K562 (cell line): ENCODE results near the gene ZNF213. TPM values are rescaled to one million over a fixed set of nuclear protein-coding genes. Genes with fewer than 3 reads are reported as not detected.

Source experiments
- ATAC-seq: fragments of 200-7000 bp; cut with Tn5 transposase; 3 replicates; pipeline ENCODE4 v1.9.1; 2020; ENCODE audit warnings: moderate library complexity
- BruUV-seq: library from RNA; stranded (reverse); fragments of 400-500 nt; replicated peaks from 2 replicates; lab custom pipeline; 2021; lab: Mats Ljungman, UMichigan
- CTCF ChIA-PET: fragments of 300-600 bp; formaldehyde crosslinking; extraction: SDS; loops from one replicate; lab custom pipeline; 2021; ENCODE audit warnings: low intra/inter-chr PET ratio; lab: Yijun Ruan, JAX
- POLR2A ChIA-PET: fragments of 300-600, 350-650 bp; sonication (Branson Sonifier 250); formaldehyde crosslinking; extraction: SDS; loops from one replicate; lab custom pipeline; 2021; ENCODE audit warnings: antibody characterized with exemption, inconsistent platforms; lab: Yijun Ruan, JAX
- DNase-seq, 4 experiments: peaks; one replicate each; pipeline versions ENCODE4 v3.0.0 to v3.0.0-alpha.2; 2011 to 2018; ENCODE audit warnings: low spot score in 3 of 4, mixed read lengths in 3 of 4; ENCODE audit errors: extremely low read depth in 1 of 4
- FAIRE-seq: peaks from 2 replicates; lab custom pipeline; 2011; peaks lifted over from hg19 to GRCh38; lab: Jason Lieb, UNC
- H2AFZ ChIP-seq: 2 replicates; pipeline ENCODE4 v1.6.0; 2011; ENCODE audit warnings: low read depth, low read length, control low read depth, inconsistent platforms
- H3K27ac ChIP-seq: fragments of 200-600 bp; 3 replicates; pipeline ENCODE4 v1.8.0; 2011; ENCODE audit warnings: low read depth, mild to moderate bottlenecking, control low read depth, inconsistent platforms, low read length, moderate library complexity, mixed read lengths; ENCODE audit errors: extremely low read depth
- H3K27me3 ChIP-seq, 2 experiments: fragments of 300-600 bp in 1 of 2; 2 replicates in 1 of 2; 3 replicates in 1 of 2; pipeline versions ENCODE4 v1.6.0 to v1.8.0; 2011; ENCODE audit warnings: inconsistent platforms in 2 of 2, low read length in 2 of 2, mild to moderate bottlenecking in 1 of 2, mixed read lengths in 1 of 2, moderate library complexity in 1 of 2; ENCODE audit not compliant: control insufficient read depth in 2 of 2, insufficient read depth in 2 of 2
- H3K36me3 ChIP-seq: fragments of 300-600 bp; 3 replicates; pipeline ENCODE4 v1.8.0; 2011; ENCODE audit warnings: mild to moderate bottlenecking, low read length, inconsistent platforms; ENCODE audit not compliant: control insufficient read depth, insufficient read depth
- H3K4me1 ChIP-seq, 2 experiments: fragments of 200-600 bp in 1 of 2; replicated peaks in 1 of 2; 2 replicates in 1 of 2; 3 replicates in 1 of 2; pipeline versions ENCODE4 v1.5.1 to v1.8.0; 2011; ENCODE audit warnings: inconsistent platforms in 2 of 2, low read length in 2 of 2, mild to moderate bottlenecking in 1 of 2, mixed read lengths in 1 of 2, moderate library complexity in 1 of 2; ENCODE audit not compliant: control insufficient read depth in 2 of 2, insufficient read depth in 2 of 2
- H3K4me2 ChIP-seq: 2 replicates; pipeline ENCODE4 v1.6.1; 2011; ENCODE audit warnings: low read length, control low read depth, inconsistent platforms, mixed read lengths; ENCODE audit not compliant: insufficient read depth
- H3K4me3 ChIP-seq: fragments of 200-600 bp; sonication (generic), shearing (Covaris generic); 2 replicates; pipeline ENCODE4 v1.5.1; 2016; ENCODE audit warnings: control low read depth, inconsistent platforms
- H3K79me2 ChIP-seq: fragments of 200-600 bp; 3 replicates; pipeline ENCODE4 v1.8.0; 2011; ENCODE audit warnings: low read length, inconsistent platforms; ENCODE audit not compliant: control insufficient read depth, insufficient read depth
- H3K9ac ChIP-seq, 2 experiments: 2 replicates each; pipeline versions ENCODE4 v1.6.0 to v1.6.1; 2011; ENCODE audit warnings: low read depth in 2 of 2, low read length in 2 of 2, control low read depth in 1 of 2, inconsistent platforms in 1 of 2, mild to moderate bottlenecking in 1 of 2, mixed read lengths in 1 of 2; ENCODE audit not compliant: insufficient read depth in 1 of 2
- H3K9me1 ChIP-seq: one replicate; pipeline ENCODE4 v1.6.0; 2011; ENCODE audit warnings: inconsistent platforms, mild to moderate bottlenecking, low read length, moderate library complexity; ENCODE audit not compliant: control insufficient read depth, insufficient read depth
- H3K9me3 ChIP-seq: replicated peaks from 2 replicates; pipeline ENCODE4 v1.5.1; 2011; ENCODE audit warnings: low read depth, low read length, inconsistent platforms; ENCODE audit not compliant: control insufficient read depth, insufficient read depth
- H4K20me1 ChIP-seq: replicated peaks from 2 replicates; pipeline ENCODE4 v1.6.1; 2011; ENCODE audit warnings: low read length, inconsistent platforms, mixed read lengths; ENCODE audit not compliant: control insufficient read depth, insufficient read depth
- MAFF ChIP-seq: IDR thresholded peaks from 2 replicates; pipeline ENCODE4 v1.6.1; 2012; ENCODE audit warnings: low read length, improper control_type of control experiment
- SMARCA5 ChIP-seq: fragments of 450-650 bp; IDR thresholded peaks from 2 replicates; pipeline ENCODE4 v1.6.1; 2016
- ZBTB33 ChIP-seq: sonication (generic); formaldehyde crosslinking; IDR thresholded peaks from 2 replicates; pipeline ENCODE4 v1.8.1; 2023; ENCODE audit warnings: mild to moderate bottlenecking, missing genetic modification reagents
- ZKSCAN1 ChIP-seq: fragments of 150-350 bp; IDR thresholded peaks from 2 replicates; pipeline ENCODE4 v1.6.1; 2016; ENCODE audit warnings: low read depth, low read length
- WGBS: fragments of 100-300 bp; shearing (Covaris generic); methylation state at CpG from one replicate; pipeline ENCODE4 v1.1.6; 2016; ENCODE audit warnings: low coverage, mixed read lengths; ENCODE audit not compliant: insufficient coverage; ENCODE audit errors: missing lambda C conversion rate; 5-methylcytosine and 5-hydroxymethylcytosine counted together
- in situ Hi-C: fragments of 300-500 bp; cut with MboI; formaldehyde crosslinking; loops from 4 replicates; pipeline ENCODE4 v1.15.0; 2018; ENCODE audit warnings: inconsistent platforms, mixed read lengths
- intact Hi-C: fragments of 100-400 bp; cut with micrococcal nuclease; formaldehyde crosslinking; loops from 2 replicates; pipeline ENCODE4 v1.14.2; 2022
- polyA plus RNA-seq, 8 experiments: library from polyadenylated mRNA; depleted of rRNA in 4 of 8; stranded (reverse) in 5 of 8; unstranded in 3 of 8; fragments of >200 nt; fragmentation: Nextera tagmentation in 2 of 8; fragmentation: Illumina TruSeq in 1 of 8; extraction: Ambion mirVana in 2 of 8; extraction: Trizol in 1 of 8; gene quantifications; 2 replicates each; pipeline versions ENCODE4 v1.2.1 to v1.2.3, GENCODE V29; 2011 to 2014; ENCODE audit warnings: inconsistent platforms in 1 of 8, missing spikeins in 1 of 8
- total RNA-seq, 7 experiments: library from RNA; depleted of rRNA in 6 of 7; stranded (reverse); fragments of >200 nt in 6 of 7; fragmentation: Illumina TruSeq in 2 of 7; extraction: Trizol in 2 of 7; gene quantifications; 2 replicates each; pipeline versions ENCODE4 v1.2.1 to v1.2.3, GENCODE V29; 2011 to 2021; ENCODE audit warnings: low replicate concordance in 1 of 7

Gene ZNF213
- total and polyA plus RNA-seq, 9 of the 15 experiments (the other 6 are each of a cell fraction or from before 2014, with no cell fraction given), result 0.49 to 10.0 (median 1.8) TPM

- H3K9me1 ChIP-seq, result no peaks in the 10 kb centered on the region
- no peaks in the 10 kb centered on the region for H3K36me3 ChIP-seq
- H3K79me2 ChIP-seq, result no peaks in the 10 kb centered on the region
- no peak overlapping the region for H2AFZ ChIP-seq
- DNase-seq, result no peak
- H4K20me1 ChIP-seq, result no peaks in the 10 kb centered on the region
- no peaks in the 10 kb centered on the region for H3K9me3 ChIP-seq
- peaks cover 19 to 55% of the 10 kb centered on the region in 2 experiments for H3K4me1 ChIP-seq
- POLR2A ChIA-PET, result interaction anchor here (0.6 to 1.1 kb wide), 3 partner anchors 9 to 41 kb away, joined by 3 to 4 read pairs (median 3); no protein-coding TSS in a partner anchor
- BruUV-seq, result no TSS peak
- no peak for ATAC-seq
- peaks cover 2 to 26% of the 10 kb centered on the region in 2 experiments; a peak in 3 of 5 replicates for H3K27me3 ChIP-seq
- intact Hi-C loops (no loop called here), in situ Hi-C loops (no loop called here)
- TF ChIP-seq ZKSCAN1 (peak; percentile 94), ZBTB33 (CRISPR knock-in tag) (peak; percentile 40; the same call in 1 of the 2 replicates), SMARCA5 (no peak), MAFF (no peak)
- H3K27ac ChIP-seq, result no peak overlapping the region
- H3K4me3 ChIP-seq, result no peak overlapping the region
- H3K4me2 ChIP-seq, result no peak overlapping the region
- CTCF ChIA-PET, result no interaction called here
- no peak for FAIRE-seq
- 70% methylated on average over 49 of the region's 71 CpGs for WGBS
- H3K9ac ChIP-seq, result no peak overlapping the region
These were observed 45.7 kb upstream of the ZNF213 start for GRCh38 chr16:3088925-3089716.
